H9 (cell line): ENCODE results near the gene HIPK3. TPM values are rescaled to one million over a fixed set of nuclear protein-coding genes. Genes with fewer than 3 reads are reported as not detected.

Experiments used
- DNase-seq: peaks from one replicate; pipeline ENCODE4 v3.0.0-alpha.2; 2017
- H2AFZ ChIP-seq: one replicate; pipeline ENCODE4 v1.6.1; 2013; ENCODE audit warnings: mild to moderate bottlenecking, low read length, control low read depth, moderate library complexity
- H2AK5ac ChIP-seq: 2 replicates; pipeline ENCODE4 v1.6.1; 2013; ENCODE audit warnings: low read length, control low read depth, mixed read lengths; ENCODE audit not compliant: insufficient read length
- H2BK120ac ChIP-seq: one replicate; pipeline ENCODE4 v1.6.1; 2013; ENCODE audit warnings: low read depth, mild to moderate bottlenecking, low read length, control low read depth, inconsistent platforms; ENCODE audit not compliant: poor library complexity, severe bottlenecking
- H2BK12ac ChIP-seq: 2 replicates; pipeline ENCODE4 v1.6.1; 2013; ENCODE audit warnings: low read length, control low read depth, mixed read lengths, low read depth; ENCODE audit not compliant: insufficient read length
- H2BK15ac ChIP-seq: 2 replicates; pipeline ENCODE4 v1.6.1; 2013; ENCODE audit warnings: low read depth, low read length, control low read depth
- H2BK20ac ChIP-seq: one replicate; pipeline ENCODE4 v1.6.1; 2013; ENCODE audit warnings: low read depth, mild to moderate bottlenecking, low read length, control low read depth, inconsistent platforms; ENCODE audit not compliant: poor library complexity, severe bottlenecking
- H2BK5ac ChIP-seq: 2 replicates; pipeline ENCODE4 v1.6.1; 2013; ENCODE audit warnings: low read length, control low read depth, mixed read lengths; ENCODE audit not compliant: insufficient read length
- H3K14ac ChIP-seq: 2 replicates; pipeline ENCODE4 v1.6.1; 2013; ENCODE audit warnings: low read length, control low read depth; ENCODE audit not compliant: insufficient read depth
- H3K18ac ChIP-seq: 2 replicates; pipeline ENCODE4 v1.6.1; 2013; ENCODE audit warnings: low read depth, mild to moderate bottlenecking, mixed read lengths, low read length, control low read depth; ENCODE audit not compliant: insufficient read length
- H3K23ac ChIP-seq: 2 replicates; pipeline ENCODE4 v1.6.1; 2013; ENCODE audit warnings: low read length, control low read depth, mixed read lengths, low read depth; ENCODE audit not compliant: insufficient read length
- H3K23me2 ChIP-seq: 2 replicates; pipeline ENCODE4 v1.6.1; 2013; ENCODE audit warnings: low read depth, mild to moderate bottlenecking, mixed read lengths, low read length, control low read depth; ENCODE audit not compliant: insufficient read length, poor library complexity, severe bottlenecking
- H3K27ac ChIP-seq: 2 replicates; pipeline ENCODE4 v1.5.1; 2013; ENCODE audit warnings: low read length, control low read depth, mixed read lengths, low read depth; ENCODE audit not compliant: insufficient read length
- H3K27me3 ChIP-seq: 2 replicates; pipeline ENCODE4 v1.6.1; 2013; ENCODE audit warnings: low read length, control low read depth, inconsistent platforms; ENCODE audit not compliant: insufficient read depth
- H3K4ac ChIP-seq: 2 replicates; pipeline ENCODE4 v1.6.1; 2013; ENCODE audit warnings: low read depth, mild to moderate bottlenecking, control low read depth, inconsistent platforms, low read length, moderate library complexity
- H3K4me1 ChIP-seq: 2 replicates; pipeline ENCODE4 v1.6.1; 2013; ENCODE audit warnings: low read length, control low read depth, inconsistent platforms; ENCODE audit not compliant: insufficient read depth
- H3K4me2 ChIP-seq: 2 replicates; pipeline ENCODE4 v1.6.1; 2013; ENCODE audit warnings: low read length, control low read depth, mixed read lengths; ENCODE audit not compliant: insufficient read length, insufficient read depth
- H3K56ac ChIP-seq: 2 replicates; pipeline ENCODE4 v1.6.1; 2013; ENCODE audit warnings: low read depth, mild to moderate bottlenecking, mixed read lengths, low read length, control low read depth; ENCODE audit not compliant: insufficient read length
- H3K79me1 ChIP-seq: 2 replicates; pipeline ENCODE4 v1.6.1; 2013; ENCODE audit warnings: low read depth, mild to moderate bottlenecking, moderate library complexity, low read length, control low read depth, inconsistent platforms; ENCODE audit not compliant: insufficient read depth, poor library complexity, severe bottlenecking
- H3K79me2 ChIP-seq: 2 replicates; pipeline ENCODE4 v1.6.1; 2013; ENCODE audit warnings: low read length, control low read depth, inconsistent platforms; ENCODE audit not compliant: insufficient read depth
- H3K9ac ChIP-seq: 2 replicates; pipeline ENCODE4 v1.6.1; 2013; ENCODE audit warnings: low read length, control low read depth, mixed read lengths; ENCODE audit not compliant: insufficient read length; ENCODE audit errors: extremely low read depth
- H3K9me3 ChIP-seq: one replicate; pipeline ENCODE4 v1.6.1; 2013; ENCODE audit warnings: low read depth, low read length, inconsistent platforms; ENCODE audit not compliant: control insufficient read depth
- H3T11ph ChIP-seq: one replicate; pipeline ENCODE4 v1.6.1; 2013; ENCODE audit warnings: mild to moderate bottlenecking, low read length, control low read depth, inconsistent platforms
- H4K20me1 ChIP-seq: one replicate; pipeline ENCODE4 v1.6.1; 2013; ENCODE audit not compliant: control insufficient read depth, insufficient read length, insufficient read depth
- H4K5ac ChIP-seq: 2 replicates; pipeline ENCODE4 v1.6.1; 2013; ENCODE audit warnings: low read depth, mild to moderate bottlenecking, mixed read lengths, low read length, control low read depth; ENCODE audit not compliant: insufficient read length
- H4K8ac ChIP-seq: replicated peaks from 2 replicates; pipeline ENCODE4 v1.6.1; 2013; ENCODE audit warnings: low read length, control low read depth, mixed read lengths, low read depth; ENCODE audit not compliant: insufficient read length
- H4K91ac ChIP-seq: 2 replicates; pipeline ENCODE4 v1.6.1; 2013; ENCODE audit warnings: low read depth, mild to moderate bottlenecking, moderate library complexity, mixed read lengths, low read length, control low read depth; ENCODE audit not compliant: insufficient read length
- H3K27ac Mint-ChIP-seq, 3 experiments: 2 replicates in 2 of 3; 3 replicates in 1 of 3; pipeline ENCODE4 v1.8.0; 2020 to 2021; ENCODE audit warnings: mixed read lengths in 3 of 3, mild to moderate bottlenecking in 1 of 3, moderate library complexity in 1 of 3
- H3K27me3 Mint-ChIP-seq: 2 replicates; pipeline ENCODE4 v1.8.0; 2021; ENCODE audit warnings: low read depth, mild to moderate bottlenecking, moderate library complexity, mixed read lengths
- H3K36me3 Mint-ChIP-seq, 3 experiments: 2 replicates in 2 of 3; 3 replicates in 1 of 3; pipeline ENCODE4 v1.8.0; 2020 to 2021; ENCODE audit warnings: low read depth in 3 of 3, mixed read lengths in 3 of 3; ENCODE audit not compliant: insufficient read depth in 1 of 3
- H3K4me1 Mint-ChIP-seq, 2 experiments: 2 replicates each; pipeline ENCODE4 v1.8.0; 2020; ENCODE audit warnings: mixed read lengths in 2 of 2
- H3K4me3 Mint-ChIP-seq, 2 experiments: 2 replicates in 1 of 2; 3 replicates in 1 of 2; pipeline ENCODE4 v1.8.0; 2020 to 2021; ENCODE audit warnings: mild to moderate bottlenecking in 2 of 2, mixed read lengths in 2 of 2, moderate library complexity in 1 of 2
- H3K9me3 Mint-ChIP-seq, 2 experiments: 2 replicates in 1 of 2; 3 replicates in 1 of 2; pipeline ENCODE4 v1.8.0; 2020; ENCODE audit warnings: mild to moderate bottlenecking in 2 of 2, mixed read lengths in 2 of 2, moderate library complexity in 1 of 2
- WGBS: extraction: QIAGEN DNeasy Blood & Tissue Kit; methylation state at CpG from one replicate; pipeline ENCODE4 v1.1.7; 2013; ENCODE audit warnings: missing lambda C conversion rate, low lambda C conversion rate, mixed read lengths; ENCODE audit not compliant: insufficient read length; ENCODE audit errors: extremely low coverage; 5-methylcytosine and 5-hydroxymethylcytosine counted together
- total RNA-seq: library from RNA; stranded (reverse); gene quantifications from 2 replicates; pipeline ENCODE4 v1.2.1, GENCODE V29; 2021
- TF ChIP-seq, protein P1 (sequence below): fragments of 200-600 bp; sonication (generic); conservative IDR thresholded peaks from 3 replicates; pipeline ENCODE4 v1.8.0; 2021; ENCODE audit warnings: antibody characterized with exemption, mild to moderate bottlenecking

Gene HIPK3
- total RNA-seq, 1 experiment from 2014 or later = 23.4 TPM

DNA sequence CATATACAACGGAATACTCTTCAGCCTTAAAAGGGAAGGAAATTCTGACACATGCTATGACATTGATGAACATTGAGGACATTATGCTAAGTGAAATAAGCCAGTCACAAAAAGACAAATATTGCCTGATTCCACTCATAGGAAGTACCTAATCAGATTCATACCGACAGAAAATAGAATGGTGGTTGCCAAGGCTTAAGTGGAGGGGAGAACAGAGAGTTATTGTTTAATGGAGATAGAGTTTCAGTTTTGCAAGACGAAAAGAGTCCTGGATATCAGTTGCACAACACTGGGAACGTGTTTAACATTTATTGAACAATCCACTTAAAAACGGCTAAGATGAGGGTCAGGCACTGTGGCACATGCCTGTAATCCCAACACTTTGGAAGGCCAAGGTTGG is 45.6 kb upstream of the HIPK3 start:
- Histone ChIP-seq H4K20me1 (no peaks in the 10 kb centered on the region), H2BK20ac (no peak overlapping the region), H4K5ac (no peak overlapping the region), H3T11ph (no peak overlapping the region), H3K79me2 (no peaks in the 10 kb centered on the region), H3K14ac (no peak overlapping the region), H3K4ac (no peak overlapping the region), H3K23ac (no peak overlapping the region), H3K9me3 (no peaks in the 10 kb centered on the region), H3K18ac (no peak overlapping the region), H2BK5ac (no peak overlapping the region), H3K4me2 (no peak overlapping the region), H3K23me2 (no peaks in the 10 kb centered on the region), H3K27ac (no peak overlapping the region), H3K4me1 (no peaks in the 10 kb centered on the region), H3K56ac (no peak overlapping the region), H4K91ac (no peak overlapping the region), H3K9ac (no peak overlapping the region), H2AK5ac (no peak overlapping the region), H3K79me1 (no peaks in the 10 kb centered on the region), H3K27me3 (no peaks in the 10 kb centered on the region), H2BK120ac (no peak overlapping the region), H2BK15ac (no peak overlapping the region), H4K8ac (no peak overlapping the region), H2AFZ (no peak overlapping the region), H2BK12ac (no peak overlapping the region)
- Mint-ChIP-seq H3K4me1 (peaks cover 5 to 7% of the 10 kb centered on the region in 2 experiments; a peak in 1 of 4 replicates), H3K4me3 (no peak overlapping the region), H3K27ac (no peak overlapping the region; a peak in 1 of 7 replicates), H3K36me3 (no peaks in the 10 kb centered on the region), H3K27me3 (peaks cover 2% of the 10 kb centered on the region; the same call in 1 of the 2 replicates), H3K9me3 (peaks cover 3% of the 10 kb centered on the region in 2 experiments; a peak in 2 of 5 replicates)
- WGBS = no CpG with 5 or more reads among the region's 5 CpGs
- TF ChIP-seq, protein P1, sequence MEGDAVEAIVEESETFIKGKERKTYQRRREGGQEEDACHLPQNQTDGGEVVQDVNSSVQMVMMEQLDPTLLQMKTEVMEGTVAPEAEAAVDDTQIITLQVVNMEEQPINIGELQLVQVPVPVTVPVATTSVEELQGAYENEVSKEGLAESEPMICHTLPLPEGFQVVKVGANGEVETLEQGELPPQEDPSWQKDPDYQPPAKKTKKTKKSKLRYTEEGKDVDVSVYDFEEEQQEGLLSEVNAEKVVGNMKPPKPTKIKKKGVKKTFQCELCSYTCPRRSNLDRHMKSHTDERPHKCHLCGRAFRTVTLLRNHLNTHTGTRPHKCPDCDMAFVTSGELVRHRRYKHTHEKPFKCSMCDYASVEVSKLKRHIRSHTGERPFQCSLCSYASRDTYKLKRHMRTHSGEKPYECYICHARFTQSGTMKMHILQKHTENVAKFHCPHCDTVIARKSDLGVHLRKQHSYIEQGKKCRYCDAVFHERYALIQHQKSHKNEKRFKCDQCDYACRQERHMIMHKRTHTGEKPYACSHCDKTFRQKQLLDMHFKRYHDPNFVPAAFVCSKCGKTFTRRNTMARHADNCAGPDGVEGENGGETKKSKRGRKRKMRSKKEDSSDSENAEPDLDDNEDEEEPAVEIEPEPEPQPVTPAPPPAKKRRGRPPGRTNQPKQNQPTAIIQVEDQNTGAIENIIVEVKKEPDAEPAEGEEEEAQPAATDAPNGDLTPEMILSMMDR = no peak
- no peak for DNase-seq
